ENCODE data around the gene CENPB. TPM values are rescaled to one million over a fixed set of nuclear protein-coding genes. Genes with fewer than 3 reads are reported as not detected.

Gene CENPB
- polyA plus RNA-seq, 1 of the 3 experiments (the other 2 are of a cell fraction), result 41.2 TPM

GRCh38 chr20:3800878-3801260, 14.3 kb upstream of the CENPB start:
- 86% methylated on average over 4 of the region's 8 CpGs for WGBS (ENCODE audit: low lambda C conversion rate)
- Histone ChIP-seq H2AFZ (ENCODE audit: low read depth) (no peak overlapping the region), H3K9me3 (no peaks in the 10 kb centered on the region), H3K36me3 (replicated peaks in 1 of 2; ENCODE audit: control insufficient read depth in 1 of 2, insufficient read depth in 2 of 2, low read length in 1 of 2) (peaks cover 26 to 48% of the 10 kb centered on the region in 2 experiments), H3K79me2 (ENCODE audit: insufficient read depth) (peaks cover 47% of the 10 kb centered on the region), H3F3A (replicated peaks; ENCODE audit: insufficient read depth) (peaks cover 12% of the 10 kb centered on the region), H3K4me2 (no peak overlapping the region), H3K4me1 (ENCODE audit: control insufficient read depth in 1 of 2, insufficient read depth in 2 of 2, low read depth in 1 of 2, low read length in 1 of 2) (peaks cover 20 to 41% of the 10 kb centered on the region in 2 experiments), H3K27ac (ENCODE audit: low read depth in 2 of 2, low read length in 1 of 2) (peak overlapping the region in 1 of 2 experiments; percentile 65; a peak in 1 of 4 replicates), H4K20me1 (ENCODE audit: insufficient read depth) (no peaks in the 10 kb centered on the region), H3K9ac (no peak overlapping the region), H3K27me3 (ENCODE audit: insufficient read depth) (no peaks in the 10 kb centered on the region), H3K4me3 (ENCODE audit: low read depth in 2 of 2, low read length in 1 of 2) (no peak overlapping the region), H3K9me2 (no peaks in the 10 kb centered on the region)
- no peak for TF ChIP-seq SMC3 (IDR thresholded peaks at IDR 0.05; ENCODE audit: low read depth, low read length)
- TF ChIP-seq RFX5 (IDR thresholded peaks at IDR 0.05; ENCODE audit: low read length), result no peak
- TF ChIP-seq TCF12 (IDR thresholded peaks at IDR 0.05), result no peak
- no peak for TF ChIP-seq GABPA (IDR thresholded peaks at IDR 0.05; ENCODE audit: low read depth)
- no peak for TF ChIP-seq MXI1 (IDR thresholded peaks at IDR 0.05; ENCODE audit: low read depth, low read length)
- TF ChIP-seq USF1 (IDR thresholded peaks at IDR 0.05; ENCODE audit: borderline replicate concordance, low read depth), result no peak
- no peak for TF ChIP-seq USF2 (IDR thresholded peaks at IDR 0.05; ENCODE audit: borderline replicate concordance, low read depth, low read length)
- TF ChIP-seq GATA2 (CRISPR knock-in tag; IDR thresholded peaks at IDR 0.05), result no peak
- no peak for TF ChIP-seq NFIC (IDR thresholded peaks at IDR 0.05; ENCODE audit: borderline replicate concordance)
- ChIA-PET CTCF (interaction anchor here (1.7 to 3.0 kb wide), 2 partner anchors 18 to 19 kb away, joined by 3 to 23 read pairs; partner anchors contain the start of genes AP5S1 and SPEF1), POLR2A (interaction anchor here (1.1 kb wide), 1 partner anchor 10 kb away, joined by 3 read pairs; no protein-coding TSS in a partner anchor)
- DNase-seq, result no peak

GRCh38 chr20:3800256-3800877, 13.8 kb upstream of the CENPB start:
- Histone ChIP-seq H2AFZ (ENCODE audit: low read depth) (no peak overlapping the region), H3K9me3 (no peaks in the 10 kb centered on the region), H3K79me2 (ENCODE audit: insufficient read depth) (peaks cover 49% of the 10 kb centered on the region), H3K36me3 (replicated peaks in 1 of 2; ENCODE audit: control insufficient read depth in 1 of 2, insufficient read depth in 2 of 2, low read length in 1 of 2) (peaks cover 26 to 48% of the 10 kb centered on the region in 2 experiments), H3F3A (replicated peaks; ENCODE audit: insufficient read depth) (peaks cover 8% of the 10 kb centered on the region), H3K4me3 (ENCODE audit: low read depth in 2 of 2, low read length in 1 of 2) (no peak overlapping the region), H3K27ac (ENCODE audit: low read depth in 2 of 2, low read length in 1 of 2) (peak overlapping the region in 1 of 2 experiments; percentile 65; a peak in 2 of 4 replicates), H3K9me2 (no peaks in the 10 kb centered on the region), H3K27me3 (ENCODE audit: insufficient read depth) (no peaks in the 10 kb centered on the region), H3K4me2 (no peak overlapping the region), H4K20me1 (ENCODE audit: insufficient read depth) (no peaks in the 10 kb centered on the region), H3K4me1 (ENCODE audit: control insufficient read depth in 1 of 2, insufficient read depth in 2 of 2, low read depth in 1 of 2, low read length in 1 of 2) (peaks cover 17 to 41% of the 10 kb centered on the region in 2 experiments; a peak in 3 of 4 replicates), H3K9ac (no peak overlapping the region)
- ChIA-PET CTCF (interaction anchor here (1.1 to 3.0 kb wide), 4 partner anchors 8 to 124 kb away, joined by 3 to 23 read pairs (median 4); partner anchors contain the start of genes AP5S1 and SPEF1), POLR2A (interaction anchor here (0.5 to 1.1 kb wide), 2 partner anchors 10 to 145 kb away, joined by 3 read pairs; no protein-coding TSS in a partner anchor)
- no peak for TF ChIP-seq FOXM1 (IDR thresholded peaks at IDR 0.05; ENCODE audit: low read depth)
- no peak for TF ChIP-seq NFIC (IDR thresholded peaks at IDR 0.05; ENCODE audit: borderline replicate concordance)
- TF ChIP-seq JUND (IDR thresholded peaks at IDR 0.05), result no peak
- no peak for TF ChIP-seq SMC3 (IDR thresholded peaks at IDR 0.05; ENCODE audit: low read depth, low read length)
- TF ChIP-seq CHD2 (IDR thresholded peaks at IDR 0.05; ENCODE audit: low read length, partially characterized antibody), result no peak
- TF ChIP-seq SIN3A (IDR thresholded peaks at IDR 0.05; ENCODE audit: borderline replicate concordance, low read depth, low read length), result no peak
- TF ChIP-seq USF1 (IDR thresholded peaks at IDR 0.05; ENCODE audit: borderline replicate concordance, low read depth), result no peak
- TF ChIP-seq TAF1 (IDR thresholded peaks at IDR 0.05; ENCODE audit: borderline replicate concordance, low read depth, low read length), result no peak
- no peak for TF ChIP-seq FOXJ3 (CRISPR knock-in tag; IDR thresholded peaks at IDR 0.05)
- no peak for TF ChIP-seq MAX (IDR thresholded peaks at IDR 0.05; ENCODE audit: low read depth)
- TF ChIP-seq RCOR1 (IDR thresholded peaks at IDR 0.05; ENCODE audit: low read length), result no peak
- no peak for TF ChIP-seq TCF12 (IDR thresholded peaks at IDR 0.05)
- no peak for TF ChIP-seq TEAD4 (IDR thresholded peaks at IDR 0.05; ENCODE audit: borderline replicate concordance, insufficient read depth)
- no peak for TF ChIP-seq USF2 (IDR thresholded peaks at IDR 0.05; ENCODE audit: borderline replicate concordance, low read depth, low read length)
- TF ChIP-seq RFX5 (IDR thresholded peaks at IDR 0.05; ENCODE audit: low read length), result no peak
- no peak for TF ChIP-seq MXI1 (IDR thresholded peaks at IDR 0.05; ENCODE audit: low read depth, low read length)
- TF ChIP-seq ZBTB33 (IDR thresholded peaks at IDR 0.05; ENCODE audit: borderline replicate concordance, low read depth), result no peak
- no peak for DNase-seq
- 98% methylated on average over 17 of the region's 18 CpGs for WGBS (ENCODE audit: low lambda C conversion rate)
